Keratinocyte (primary cell): ENCODE results near the gene HIVEP2. TPM values are rescaled to one million over a fixed set of nuclear protein-coding genes. Genes with fewer than 3 reads are reported as not detected.

Source experiments
- DNase-seq: peaks from one replicate; pipeline ENCODE4 v3.0.0-alpha.2; 2011; ENCODE audit warnings: low read depth, missing footprints, low spot score
- FAIRE-seq: peaks from 2 replicates; lab custom pipeline; 2011; peaks lifted over from hg19 to GRCh38; lab: Jason Lieb, UNC
- H2AFZ ChIP-seq: 2 replicates; pipeline ENCODE4 v1.6.0; 2012; ENCODE audit warnings: low read length, control low read depth, inconsistent platforms; ENCODE audit not compliant: control insufficient read depth
- H3K27ac ChIP-seq: 2 replicates; pipeline ENCODE4 v1.5.1; 2011; ENCODE audit warnings: low read length; ENCODE audit not compliant: control insufficient read depth, insufficient read depth
- H3K27me3 ChIP-seq: 3 replicates; pipeline ENCODE4 v1.6.0; 2011; ENCODE audit warnings: low read length; ENCODE audit not compliant: control insufficient read depth, insufficient read depth; ENCODE audit errors: extremely low read depth
- H3K36me3 ChIP-seq, 2 experiments: 2 replicates in 1 of 2; 3 replicates in 1 of 2; pipeline ENCODE4 v1.5.1; 2011; ENCODE audit warnings: low read length in 2 of 2, mild to moderate bottlenecking in 1 of 2; ENCODE audit not compliant: control insufficient read depth in 2 of 2, insufficient read depth in 2 of 2; ENCODE audit errors: extremely low read depth in 1 of 2
- H3K4me1 ChIP-seq: 3 replicates; pipeline ENCODE4 v1.5.1; 2011; ENCODE audit warnings: low read length; ENCODE audit not compliant: control insufficient read depth, insufficient read depth; ENCODE audit errors: extremely low read depth
- H3K4me2 ChIP-seq: 3 replicates; pipeline ENCODE4 v1.6.0; 2011; ENCODE audit warnings: low read depth, low read length; ENCODE audit not compliant: control insufficient read depth, insufficient read depth; ENCODE audit errors: extremely low read depth
- H3K4me3 ChIP-seq, 3 experiments: fragments of 200-600 bp in 1 of 3; sonication (generic) in 1 of 3; 2 replicates in 2 of 3; 3 replicates in 1 of 3; pipeline ENCODE4 v1.5.1; 2011 to 2016; ENCODE audit warnings: low read length in 3 of 3, mild to moderate bottlenecking in 3 of 3, control low read depth in 2 of 3, inconsistent platforms in 1 of 3, low read depth in 1 of 3, mixed read lengths in 1 of 3, mixed run types in 1 of 3, moderate library complexity in 1 of 3; ENCODE audit not compliant: control insufficient read depth in 2 of 3, insufficient read depth in 2 of 3; ENCODE audit errors: extremely low read depth in 1 of 3
- H3K79me2 ChIP-seq: 2 replicates; pipeline ENCODE4 v1.6.0; 2012; ENCODE audit warnings: low read length; ENCODE audit not compliant: control insufficient read depth, insufficient read depth
- H3K9ac ChIP-seq: 3 replicates; pipeline ENCODE4 v1.6.0; 2011; ENCODE audit warnings: low read length; ENCODE audit not compliant: control insufficient read depth, insufficient read depth; ENCODE audit errors: extremely low read depth
- H3K9me1 ChIP-seq: 3 replicates; pipeline ENCODE4 v1.6.0; 2011; ENCODE audit warnings: low read length; ENCODE audit not compliant: control insufficient read depth, insufficient read depth; ENCODE audit errors: extremely low read depth
- H3K9me3 ChIP-seq: 2 replicates; pipeline ENCODE4 v1.5.1; 2012; ENCODE audit warnings: low read depth, low read length; ENCODE audit not compliant: control insufficient read depth
- H4K20me1 ChIP-seq: 3 replicates; pipeline ENCODE4 v1.6.0; 2011; ENCODE audit warnings: low read length; ENCODE audit not compliant: control insufficient read depth, insufficient read depth; ENCODE audit errors: extremely low read depth
- CTCF ChIP-seq, 3 experiments: IDR thresholded peaks in 1 of 3; conservative IDR thresholded peaks in 1 of 3; optimal IDR thresholded peaks in 1 of 3; 2 replicates in 2 of 3; 3 replicates in 1 of 3; pipeline versions ENCODE3 to v1.5.1; 2011; ENCODE audit warnings: low read length in 3 of 3, mild to moderate bottlenecking in 3 of 3, moderate library complexity in 2 of 3, control low read depth in 1 of 3, inconsistent platforms in 1 of 3; ENCODE audit not compliant: insufficient read depth in 2 of 3; ENCODE audit errors: extremely low read depth in 1 of 3
- EZH2 ChIP-seq: IDR thresholded peaks from one replicate; pipeline ENCODE4 v1.6.1; 2012; ENCODE audit warnings: inconsistent platforms, mild to moderate bottlenecking, low read length, moderate library complexity
- dilution Hi-C: fragments of 300-500 bp; cut with MboI; formaldehyde crosslinking; loops from one replicate; pipeline ENCODE4 v1.7.0; 2020; ENCODE audit warnings: low sequenced_read_pairs; ENCODE audit not compliant: extremely low pct_ligation_motif_present
- polyA plus RNA-seq, 5 experiments: library from polyadenylated mRNA; depleted of rRNA in 3 of 5; stranded (reverse) in 3 of 5; stranded (forward) in 1 of 5; unstranded in 1 of 5; fragments of >200 nt; gene quantifications; 1 replicate in 1 of 5; 2 replicates in 3 of 5; 3 replicates in 1 of 5; pipeline versions ENCODE4 v1.2.1 to v1.2.3, GENCODE V29; 2011 to 2012; ENCODE audit warnings: missing spikeins in 2 of 5, low read depth in 1 of 5, low replicate concordance in 1 of 5

HIVEP2 gene
- polyA plus RNA-seq, 1 donor (not counting 4 experiments of a cell fraction or from before 2014, with no cell fraction given) = 8.9 TPM

GRCh38 chr6:142851601-142852000, 93.4 kb downstream of the HIVEP2 start:
- H3K27me3 ChIP-seq = no peaks in the 10 kb centered on the region
- DNase-seq (no peak), FAIRE-seq (no peak)
- no peak overlapping the region for H3K27ac ChIP-seq
- H4K20me1 ChIP-seq = no peaks in the 10 kb centered on the region
- TF ChIP-seq CTCF (optimal IDR thresholded peaks at IDR 0.05 in 1 of 3, IDR thresholded peaks at IDR 0.05 in 1 of 3, conservative IDR thresholded peaks at IDR 0.05 in 1 of 3; ENCODE audit: extremely low read depth in 1 of 3, insufficient read depth in 2 of 3, low read length in 3 of 3) (no peak), EZH2 (no peak)
- H3K4me3 ChIP-seq = no peak overlapping the region
- dilution Hi-C loops = no loop called here
- no peaks in the 10 kb centered on the region for H3K36me3 ChIP-seq
- no peak overlapping the region for H3K9ac ChIP-seq
- H3K9me1 ChIP-seq = no peaks in the 10 kb centered on the region
- H3K4me2 ChIP-seq = no peak overlapping the region
- H3K9me3 ChIP-seq = no peaks in the 10 kb centered on the region
- H2AFZ ChIP-seq = no peak overlapping the region
- H3K4me1 ChIP-seq = peaks cover 29% of the 10 kb centered on the region
- H3K79me2 ChIP-seq = peaks cover 1% of the 10 kb centered on the region

- FAIRE-seq (no peak), DNase-seq (no peak)
- Histone ChIP-seq H3K4me1 (peaks cover 37% of the 10 kb centered on the region), H3K36me3 (no peaks in the 10 kb centered on the region), H3K9me3 (no peaks in the 10 kb centered on the region), H3K79me2 (peaks cover 2% of the 10 kb centered on the region), H3K9ac (no peak overlapping the region), H2AFZ (no peak overlapping the region), H3K4me2 (no peak overlapping the region), H3K4me3 (no peak overlapping the region), H3K27ac (no peak overlapping the region), H3K27me3 (no peaks in the 10 kb centered on the region), H3K9me1 (no peaks in the 10 kb centered on the region), H4K20me1 (no peaks in the 10 kb centered on the region)
- TF ChIP-seq EZH2 (no peak), CTCF (optimal IDR thresholded peaks at IDR 0.05 in 1 of 3, IDR thresholded peaks at IDR 0.05 in 1 of 3, conservative IDR thresholded peaks at IDR 0.05 in 1 of 3; ENCODE audit: extremely low read depth in 1 of 3, insufficient read depth in 2 of 3, low read length in 3 of 3) (no peak)
- dilution Hi-C loops = no loop called here
Observed at GRCh38 chr6:142850679-142851423, 94.1 kb downstream of the HIVEP2 start.
